NCI-H524 (cell line): ENCODE data around the gene RANBP3L.

Experiments used
- DNase-seq, 2 experiments: peaks; one replicate each; lab custom pipeline; 2025; lab: John Stamatoyannopoulos, UW

Gene RANBP3L

DNA sequence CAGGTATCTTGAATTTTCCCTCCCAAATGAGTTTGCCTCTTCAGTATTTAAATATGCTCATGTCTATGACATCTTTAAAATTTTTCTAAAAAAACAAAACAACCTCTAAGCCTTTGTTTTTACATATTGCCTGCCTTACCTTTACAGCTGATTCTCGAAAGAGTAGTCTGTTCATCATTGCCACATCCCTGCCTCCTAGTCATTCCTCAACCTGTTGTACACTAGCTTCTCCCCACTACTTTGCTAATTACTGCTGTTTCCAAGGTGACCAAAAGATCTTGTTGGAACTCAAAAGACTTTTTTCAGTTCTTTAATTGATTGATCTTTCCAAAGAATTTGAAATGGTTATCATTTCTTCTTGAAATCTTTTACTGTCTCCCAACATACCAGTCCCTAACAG, 58.0 kb downstream of the RANBP3L start:
- no peak for DNase-seq

GRCh38 chr5:36242534-36243485, 58.9 kb downstream of the RANBP3L start:
- no peak for DNase-seq

GRCh38 chr5:36241631-36242533, 59.8 kb downstream of the RANBP3L start, which contains the start of gene NADK2:
Gene NADK2 (minus strand): TSS chr5:36241925. CDS start chr5:36241798, 127 bp downstream.
- DNase-seq = peak; percentile 97 to 98

DNA sequence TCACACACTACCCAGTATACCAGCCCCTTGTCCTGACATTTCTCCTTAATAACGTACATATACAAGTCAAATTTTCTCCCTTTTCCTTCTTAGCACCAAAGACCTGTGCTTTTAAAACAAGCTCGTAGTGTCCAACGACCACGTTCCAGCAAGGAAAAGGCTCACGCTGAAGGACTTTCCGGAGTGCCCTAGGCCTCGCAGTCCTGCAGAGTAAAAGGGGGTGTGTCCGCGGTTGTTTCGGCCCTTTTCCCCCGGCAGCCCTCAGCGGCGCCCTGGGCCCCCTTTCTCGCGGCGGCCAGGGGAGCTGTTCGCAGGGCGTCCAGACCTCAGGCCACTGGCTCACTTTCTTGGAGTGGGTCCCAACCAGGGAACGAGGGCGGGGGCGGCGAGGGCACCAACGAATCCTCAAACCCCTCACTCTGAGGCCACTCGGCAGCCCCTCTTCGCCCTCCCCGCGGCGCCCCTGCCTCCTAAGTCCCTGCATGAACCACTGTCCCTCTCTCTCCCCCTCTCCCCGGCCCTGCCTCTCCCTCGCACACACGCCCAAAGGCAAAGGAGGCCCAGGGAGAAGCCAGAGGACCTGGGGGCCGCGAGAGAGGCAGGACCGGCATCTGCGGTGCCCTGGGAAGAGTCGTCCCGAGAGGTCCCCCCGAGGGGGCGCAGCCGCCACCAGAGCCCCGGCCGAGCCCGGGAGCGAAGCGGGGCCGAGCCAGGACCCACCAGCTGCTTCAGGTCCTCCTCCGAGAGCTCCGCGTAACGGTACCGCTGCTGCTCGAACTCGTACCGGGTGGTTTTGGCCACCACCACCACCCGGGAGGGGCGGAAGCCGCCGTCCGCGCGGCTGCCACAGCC, 60.7 kb downstream of the RANBP3L start:
- peak; percentile 36 to 61 for DNase-seq

- no peak for DNase-seq
Observed at GRCh38 chr5:36239370-36240293, 62.1 kb downstream of the RANBP3L start.

DNA sequence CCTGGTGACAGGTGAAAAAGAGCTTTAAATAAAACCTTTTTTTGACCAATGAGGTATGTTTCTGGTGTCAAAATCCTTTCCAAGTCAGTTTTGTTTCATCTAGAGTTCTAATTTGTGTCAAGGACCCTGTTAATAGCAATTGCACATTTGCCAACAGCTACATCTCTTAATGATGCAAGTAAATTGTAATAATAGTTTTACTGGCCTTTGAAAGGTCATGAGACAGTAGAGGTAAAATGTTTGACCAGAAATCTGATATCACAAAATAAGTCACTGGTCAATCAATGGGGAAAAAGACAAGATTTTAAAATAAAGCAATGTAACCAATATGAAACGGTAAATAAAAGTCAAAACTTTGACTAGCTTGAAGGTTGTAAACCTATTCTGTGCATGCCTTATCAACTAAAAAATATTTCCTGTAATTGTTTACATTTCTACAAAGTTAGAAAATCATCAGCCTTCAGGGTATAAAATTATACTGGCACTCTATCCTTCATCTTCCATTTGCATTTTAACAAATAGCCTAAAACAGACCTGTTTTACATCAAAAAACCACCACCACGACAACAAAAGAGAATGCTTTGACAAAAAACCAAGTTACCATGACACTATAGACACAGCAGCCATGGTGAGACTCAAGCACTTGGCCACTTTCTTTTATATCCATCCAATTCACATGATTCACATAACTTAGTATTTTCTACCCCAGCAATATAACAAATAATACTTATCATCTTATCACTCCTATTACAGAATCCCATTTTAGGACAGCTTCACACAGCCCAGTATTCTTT, 63.0 kb downstream of the RANBP3L start:
- DNase-seq = no peak

- peak in 1 of 2 experiments; percentile 44 for DNase-seq
Observed at GRCh38 chr5:36237751-36238150, 64.0 kb downstream of the RANBP3L start.

- no peak for DNase-seq
Observed at GRCh38 chr5:36236801-36237200, 64.9 kb downstream of the RANBP3L start.

GRCh38 chr5:36232533-36232932, 69.2 kb downstream of the RANBP3L start:
- DNase-seq = no peak

DNA sequence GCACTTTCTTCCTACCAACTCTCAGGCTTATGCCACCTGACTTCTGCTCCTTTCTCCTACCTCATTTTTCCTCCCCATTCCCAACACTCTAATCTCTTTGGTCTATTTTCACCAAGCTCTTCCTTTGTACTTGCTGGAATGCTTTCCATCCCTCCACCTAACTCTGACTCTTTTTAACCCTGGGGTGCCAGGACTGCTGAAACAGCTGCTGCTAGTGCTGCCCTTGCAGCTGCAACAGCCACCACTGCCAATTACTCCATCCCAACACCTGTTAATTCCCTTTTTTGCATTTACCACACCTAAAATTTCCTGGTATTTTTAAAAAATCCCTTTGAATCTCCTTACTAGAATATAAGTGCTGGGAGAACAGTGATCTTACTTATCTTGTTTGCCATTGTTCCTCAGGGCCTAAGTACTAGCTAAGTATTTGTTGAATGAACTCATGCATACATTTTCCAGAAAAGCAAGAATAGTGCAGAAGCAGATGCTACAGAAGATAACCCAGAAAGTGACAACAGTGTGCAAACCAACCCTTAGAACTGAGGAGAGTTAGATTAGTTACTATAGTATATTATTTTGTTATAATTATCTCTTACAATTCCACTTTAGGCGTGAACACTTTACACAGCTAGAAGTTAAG, 71.4 kb downstream of the RANBP3L start:
- no peak for DNase-seq

- DNase-seq = no peak
Observed at GRCh38 chr5:36228505-36228904, 73.2 kb downstream of the RANBP3L start.

GRCh38 chr5:36227046-36227445, 74.7 kb downstream of the RANBP3L start:
- no peak for DNase-seq

DNA sequence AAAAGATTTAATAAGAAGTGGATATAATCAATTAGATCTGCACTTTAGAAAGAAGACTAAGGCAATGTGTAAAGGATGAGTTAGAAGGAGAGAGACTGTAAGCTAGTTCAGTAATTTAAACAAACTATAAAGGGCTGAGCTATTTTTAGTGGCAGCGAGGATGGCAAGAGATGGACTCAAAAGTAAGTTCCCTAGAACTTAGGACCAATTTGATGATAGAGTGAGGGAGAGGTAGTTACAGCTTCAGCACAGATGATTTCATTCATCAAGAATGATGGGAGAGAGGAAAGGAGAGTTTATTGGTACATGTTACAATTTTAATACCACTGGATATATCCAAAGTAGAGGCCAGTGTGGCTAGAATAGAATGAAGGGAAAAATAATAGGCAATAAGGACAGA, 79.1 kb downstream of the RANBP3L start:
- DNase-seq = no peak

- DNase-seq = no peak
Observed at GRCh38 chr5:36217988-36218387, 83.7 kb downstream of the RANBP3L start.

DNA sequence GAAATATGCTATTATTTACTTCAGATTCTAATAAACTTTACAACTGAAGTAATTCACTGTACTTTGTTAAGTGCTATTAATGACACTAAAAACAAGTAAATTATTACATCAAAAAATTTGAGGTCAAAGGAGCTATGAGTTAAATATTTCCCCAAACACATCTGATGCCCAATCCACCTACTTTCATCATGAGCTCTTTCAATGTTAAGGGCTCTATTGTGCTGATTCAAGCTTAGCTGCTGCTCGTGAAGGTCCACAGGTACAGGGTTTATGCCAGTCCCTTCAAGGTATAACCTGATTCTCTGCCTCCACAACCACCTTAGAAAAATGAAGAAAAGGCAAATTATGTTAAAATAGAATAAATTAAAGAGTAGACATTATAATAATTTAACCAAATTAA, 84.1 kb downstream of the RANBP3L start:
- no peak for DNase-seq

GRCh38 chr5:36215910-36216309, 85.8 kb downstream of the RANBP3L start:
- DNase-seq = no peak

- no peak for DNase-seq
Observed at GRCh38 chr5:36214436-36214835, 87.3 kb downstream of the RANBP3L start.

GRCh38 chr5:36209664-36210063, 92.0 kb downstream of the RANBP3L start:
- no peak for DNase-seq

DNA sequence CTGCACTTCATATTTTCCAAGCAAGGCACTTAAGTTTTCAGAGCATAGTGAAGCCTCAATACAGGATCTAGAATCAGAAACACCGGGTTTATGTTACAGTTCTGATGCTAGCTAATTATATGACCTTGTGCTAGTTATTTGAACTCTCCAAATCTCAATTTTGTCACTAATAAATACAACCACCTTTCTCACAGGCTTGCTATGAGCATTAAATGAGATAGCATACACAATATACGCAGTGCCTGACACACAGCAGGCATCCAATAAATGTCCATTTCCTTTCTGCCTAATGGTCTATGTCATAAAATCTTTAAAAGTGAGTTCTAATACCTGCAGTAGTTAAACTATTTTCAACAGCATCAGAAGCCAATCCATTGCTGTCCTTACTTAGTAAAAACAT, 92.9 kb downstream of the RANBP3L start:
- DNase-seq = no peak
